Heart right ventricle (tissue), 16 donors: ENCODE measurements around the gene TMPRSS3. TPM values are rescaled to one million over a fixed set of nuclear protein-coding genes. Genes with fewer than 3 reads are reported as not detected.
A peak's percentile ranks its signal among the peaks of the same experiment; 100 is the strongest.

Experiments
- ATAC-seq, 8 donors: fragments of 200-7000 bp; cut with Tn5 transposase; one replicate each; pipeline ENCODE4 v1.9.1; 2020; ENCODE audit warnings: mild to moderate bottlenecking in 8 of 8, moderate library complexity in 8 of 8, moderate number of reproducible peaks in 1 of 8
- DNase-seq, 2 donors: peaks; one replicate each; pipeline ENCODE4 v3.0.0-alpha.2; 2020
- H3K27ac ChIP-seq, 10 donors: fragments of 200-600 bp; sonication (generic) in 2 of 10; one replicate each; pipeline versions ENCODE4 v1.5.0 to v1.8.0; 2020 to 2022; ENCODE audit warnings: mild to moderate bottlenecking in 3 of 10
- H3K27me3 ChIP-seq, 7 donors: fragments of 200-600 bp; one replicate each; pipeline ENCODE4 v1.8.0; 2021 to 2022; ENCODE audit warnings: mild to moderate bottlenecking in 2 of 7
- H3K36me3 ChIP-seq, 9 donors: fragments of 200-600 bp; sonication (generic) in 1 of 9; one replicate each; pipeline versions ENCODE4 v1.5.0 to v1.8.0; 2020 to 2022; ENCODE audit warnings: mild to moderate bottlenecking in 2 of 9
- H3K4me1 ChIP-seq, 9 donors: fragments of 200-600 bp; sonication (generic) in 1 of 9; one replicate each; pipeline versions ENCODE4 v1.5.0 to v1.8.0; 2020 to 2022; ENCODE audit warnings: mild to moderate bottlenecking in 4 of 9
- H3K4me3 ChIP-seq, 10 donors: fragments of 200-600 bp; sonication (generic) in 2 of 10; one replicate each; pipeline versions ENCODE4 v1.5.0 to v1.8.0; 2020 to 2022; ENCODE audit warnings: mild to moderate bottlenecking in 7 of 10, moderate library complexity in 2 of 10
- H3K9me3 ChIP-seq, 11 donors: fragments of 200-600 bp in 10 of 11; sonication (generic) in 2 of 11; one replicate each; pipeline versions ENCODE4 v1.5.0 to v1.8.0; 2013 to 2022; ENCODE audit warnings: mild to moderate bottlenecking in 2 of 11, control low read depth in 1 of 11, moderate library complexity in 1 of 11
- CTCF ChIP-seq, 9 donors: fragments of 200-600 bp; sonication (generic) in 2 of 9; IDR thresholded peaks; one replicate each; pipeline versions ENCODE4 v1.5.0 to v1.8.0; 2021 to 2022; ENCODE audit warnings: antibody characterized with exemption in 9 of 9, mild to moderate bottlenecking in 5 of 9, moderate library complexity in 1 of 9
- WGBS, 2 donors: extraction: QIAGEN DNeasy Blood & Tissue Kit; methylation state at CpG; one replicate each; pipeline ENCODE4 v1.1.7; 2013; ENCODE audit warnings: inconsistent platforms in 1 of 2; 5-methylcytosine and 5-hydroxymethylcytosine counted together
- intact Hi-C, 10 donors: fragments of 100-400 bp; cut with DNase I; formaldehyde crosslinking; loops; one replicate each; pipeline versions ENCODE4 v1.11.1 to v1.14.2; 2022
- polyA plus RNA-seq, 2 donors: library from polyadenylated mRNA; stranded (reverse); fragments of 200-250 nt; gene quantifications; one replicate each; pipeline ENCODE4 v1.2.3, GENCODE V29; 2013
- total RNA-seq, 10 donors: library from RNA; stranded (reverse); fragmentation: NEBNext Ultra II Directional in 3 of 10; extraction: Animal tissue kit (Norgen Biotek cat#: 25700) in 3 of 10; gene quantifications; one replicate each; pipeline versions ENCODE4 v1.2.1 to v1.2.4, GENCODE V29; 2021 to 2023
- donor health status: Arrhythmogenic right ventricular cardiomyopathy.
- donor health status: ischemic (EF 13 %, LVEDD 7.1; RV severe dilation, severe dysfunction).
- donor health status: healthy with polysubstance abuse.
- donor health status: DM: no; HTN: yes; CAD: no.
- donor health status: DM: no; HTN: no; CAD: no.
- donor health status: ischemic (EF 25% LVEDD 6.9; RV normal size, moderate dysfunction).
- donor health status: ischemic (EF 25% LVEDD 5.7; RV mildly dilated, moderate dysfunction).
- donor health status: healthy.
- donor health status: DM: yes; HTN: yes; CAD: no.
- donor health status: Ischemic cardiomyopathy.
- donor health status: ischemic (EF 35%, LVEDD 5.7; RV mildly dilated, moderate dysfunction).
- donor health status: nonischemic (EF 11% LVEDD 7.7; RV severe dilation, severe dysfunction).
- donor health status: DM: yes; HTN: yes; CAD: no.
- donor health status: PGD.
- donor health status: ischemic (EF 29% LVEDD 5.4; RV normal size, mild dysfunction).
- donor health status: nonischemic (EF 23%, LVEDD 6.1; RV moderate dilation, normal function).

Gene TMPRSS3
- total and polyA plus RNA-seq, 12 donors = 0.01 to 1.0 (median 0.42) TPM; not detected in 9

GRCh38 chr21:42407476-42407875 is 11.6 kb upstream of the TMPRSS3 start:
- no peak for DNase-seq
- TF ChIP-seq CTCF (IDR thresholded peaks at IDR 0.05) = no peak
- Histone ChIP-seq H3K4me3 (no peak overlapping the region), H3K4me1 (no peaks in the 10 kb centered on the region), H3K27ac (peak overlapping the region in 1 of 10 donors; percentile 77), H3K27me3 (peaks cover 0 to 36% (median 16%) of the 10 kb centered on the region in 7 donors), H3K9me3 (no peaks in the 10 kb centered on the region), H3K36me3 (no peaks in the 10 kb centered on the region)
- ATAC-seq = no peak
- intact Hi-C loops = no loop called here
- 70% methylated on average over 5 of the region's 5 CpGs for WGBS, 2 donors

GRCh38 chr21:42406866-42407265 is 11.0 kb upstream of the TMPRSS3 start:
- DNase-seq (no peak), ATAC-seq (no peak)
- 78 to 79% methylated on average over 7 of the region's 7 CpGs for WGBS, 2 donors
- Histone ChIP-seq H3K4me3 (peak overlapping the region in 1 of 10 donors; percentile 47), H3K4me1 (no peaks in the 10 kb centered on the region), H3K36me3 (no peaks in the 10 kb centered on the region), H3K27ac (peak overlapping the region in 1 of 10 donors; percentile 77), H3K27me3 (peaks cover 0 to 30% (median 10%) of the 10 kb centered on the region in 7 donors), H3K9me3 (peaks cover 0 to 5% (median 0%) of the 10 kb centered on the region in 11 donors)
- no peak for TF ChIP-seq CTCF (IDR thresholded peaks at IDR 0.05)
- intact Hi-C loops = no loop called here

GRCh38 chr21:42406201-42406621 is 10.4 kb upstream of the TMPRSS3 start:
- no peak for TF ChIP-seq CTCF (IDR thresholded peaks at IDR 0.05)
- Histone ChIP-seq H3K36me3 (no peaks in the 10 kb centered on the region), H3K27me3 (peaks cover 0 to 24% (median 9%) of the 10 kb centered on the region in 7 donors), H3K9me3 (peaks cover 0 to 12% (median 0%) of the 10 kb centered on the region in 11 donors), H3K4me3 (peak overlapping the region in 1 of 10 donors; percentile 47), H3K4me1 (no peaks in the 10 kb centered on the region), H3K27ac (peak overlapping the region in 1 of 10 donors; percentile 77)
- WGBS, 2 donors = 68 to 74% methylated on average over 10 of the region's 10 CpGs
- DNase-seq (no peak), ATAC-seq (no peak)
- intact Hi-C loops = no loop called here

- Histone ChIP-seq H3K9me3 (peaks cover 0 to 20% (median 0%) of the 10 kb centered on the region in 11 donors), H3K4me3 (peak overlapping the region in 1 of 10 donors; percentile 47), H3K4me1 (no peaks in the 10 kb centered on the region), H3K36me3 (no peaks in the 10 kb centered on the region), H3K27me3 (peaks cover 0 to 21% (median 6%) of the 10 kb centered on the region in 7 donors), H3K27ac (peak overlapping the region in 1 of 10 donors; percentile 77)
- TF ChIP-seq CTCF (IDR thresholded peaks at IDR 0.05) = no peak
- DNase-seq = no peak
- WGBS, 2 donors = 92% methylated on average over 23 of the region's 23 CpGs
- no peak for ATAC-seq
- intact Hi-C loops = no loop called here
Measured at GRCh38 chr21:42405064-42406013, 9.5 kb upstream of the TMPRSS3 start.
